Fibroblast of skin of left biceps (primary cell): ENCODE data around the gene RIMBP2.

Experiments used
- DNase-seq, 2 experiments: peaks; one replicate each; pipeline ENCODE4 v3.0.0-alpha.2; 2013; ENCODE audit warnings: low read depth in 2 of 2

RIMBP2 gene

DNA sequence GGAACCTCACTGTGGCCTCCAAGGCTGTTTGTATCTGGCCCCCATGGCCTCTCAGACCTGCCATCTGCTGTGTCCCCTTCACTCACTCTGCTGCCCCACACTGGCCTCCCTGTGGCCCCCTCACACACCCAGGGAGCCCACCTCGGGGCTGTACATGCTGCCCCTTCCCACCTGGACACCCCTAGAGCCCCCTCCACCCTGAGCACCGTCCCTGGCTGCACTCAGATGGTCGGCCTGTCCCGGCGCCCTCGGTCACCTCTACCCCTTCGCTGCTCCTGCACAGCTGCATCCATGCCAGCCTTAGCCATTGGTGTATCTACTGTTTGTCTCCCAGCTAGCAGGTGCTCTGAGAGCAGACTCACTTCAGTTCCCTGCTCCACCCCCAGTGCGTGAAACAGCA is 144.4 kb downstream of the RIMBP2 start:
- no peak for DNase-seq

DNA sequence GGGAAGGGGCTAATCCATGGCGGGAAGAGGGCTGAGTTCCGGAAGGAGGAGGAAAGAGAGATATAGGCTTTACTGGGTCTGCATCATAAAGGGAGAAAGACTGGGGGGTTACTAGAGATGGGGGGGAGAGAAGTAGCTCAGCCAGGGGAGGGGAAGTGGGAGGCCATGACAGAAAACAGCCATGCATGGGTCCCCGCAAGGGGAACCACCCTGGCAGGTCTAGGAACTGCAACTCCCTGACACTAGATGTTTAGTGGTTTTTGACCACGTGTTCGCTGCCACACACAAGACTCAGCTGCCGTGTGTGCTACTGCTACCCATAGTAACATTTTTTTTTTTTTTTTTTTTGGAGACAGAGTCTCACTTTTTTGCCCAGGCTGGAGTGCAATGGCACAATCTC is 145.0 kb downstream of the RIMBP2 start:
- no peak for DNase-seq

DNA sequence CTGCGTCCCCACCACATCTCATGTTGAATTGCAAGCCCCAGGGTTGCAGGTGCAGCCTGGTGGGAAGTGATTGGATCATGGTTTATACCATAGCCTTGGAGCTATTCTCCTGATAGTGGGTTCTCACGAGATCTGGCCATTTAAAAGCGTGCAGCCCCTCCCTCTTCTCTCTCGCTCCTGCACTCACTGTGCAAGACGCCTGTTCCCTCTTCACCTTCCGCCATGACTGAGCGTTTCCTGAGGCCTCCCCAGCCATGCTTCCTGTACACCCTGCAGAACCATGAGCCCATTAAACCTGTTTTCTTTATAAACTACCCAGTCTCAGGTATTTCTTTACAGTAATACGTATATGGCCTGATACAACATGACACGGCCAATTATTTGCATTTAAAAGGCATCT is 146.6 kb downstream of the RIMBP2 start:
- no peak for DNase-seq

DNA sequence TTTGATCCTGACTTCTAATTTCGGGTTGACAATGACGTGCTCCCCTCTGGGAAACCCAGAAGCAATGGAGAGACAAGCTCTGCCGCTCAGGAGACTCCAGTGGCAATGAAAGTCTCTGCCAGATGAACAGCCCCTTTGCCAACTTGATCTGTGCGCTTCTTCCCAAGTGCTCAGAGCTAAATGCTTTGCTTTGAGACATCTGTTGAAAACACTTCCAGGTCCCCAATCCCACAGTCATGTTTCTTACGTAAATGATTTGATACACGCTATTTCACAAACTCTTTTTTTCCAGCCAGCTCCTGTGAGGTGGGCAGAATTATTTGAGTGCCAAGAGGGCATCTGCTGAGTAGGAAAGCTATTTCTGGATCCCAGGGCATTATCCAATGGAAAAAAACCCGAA is 147.6 kb downstream of the RIMBP2 start:
- DNase-seq: no peak

DNA sequence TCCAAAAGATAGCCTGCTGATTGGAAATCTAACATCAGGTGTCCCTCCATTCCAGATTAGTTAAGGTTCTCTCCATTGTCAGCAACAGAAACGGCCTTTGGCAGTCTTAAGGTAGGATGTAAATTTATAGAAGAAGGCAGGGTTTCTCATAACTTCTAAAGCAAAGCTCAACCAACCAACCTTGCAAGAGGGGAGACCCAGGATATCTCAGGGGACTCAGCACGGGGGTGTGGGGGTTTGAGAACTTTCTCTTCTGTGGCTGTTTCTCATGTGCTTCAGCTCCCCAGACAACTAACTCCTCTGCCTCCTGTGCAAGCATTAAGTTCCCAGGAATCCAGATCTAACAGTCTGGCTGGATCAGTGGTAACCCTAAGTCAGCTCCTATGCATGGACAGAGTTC is 148.1 kb downstream of the RIMBP2 start:
- DNase-seq: no peak

DNA sequence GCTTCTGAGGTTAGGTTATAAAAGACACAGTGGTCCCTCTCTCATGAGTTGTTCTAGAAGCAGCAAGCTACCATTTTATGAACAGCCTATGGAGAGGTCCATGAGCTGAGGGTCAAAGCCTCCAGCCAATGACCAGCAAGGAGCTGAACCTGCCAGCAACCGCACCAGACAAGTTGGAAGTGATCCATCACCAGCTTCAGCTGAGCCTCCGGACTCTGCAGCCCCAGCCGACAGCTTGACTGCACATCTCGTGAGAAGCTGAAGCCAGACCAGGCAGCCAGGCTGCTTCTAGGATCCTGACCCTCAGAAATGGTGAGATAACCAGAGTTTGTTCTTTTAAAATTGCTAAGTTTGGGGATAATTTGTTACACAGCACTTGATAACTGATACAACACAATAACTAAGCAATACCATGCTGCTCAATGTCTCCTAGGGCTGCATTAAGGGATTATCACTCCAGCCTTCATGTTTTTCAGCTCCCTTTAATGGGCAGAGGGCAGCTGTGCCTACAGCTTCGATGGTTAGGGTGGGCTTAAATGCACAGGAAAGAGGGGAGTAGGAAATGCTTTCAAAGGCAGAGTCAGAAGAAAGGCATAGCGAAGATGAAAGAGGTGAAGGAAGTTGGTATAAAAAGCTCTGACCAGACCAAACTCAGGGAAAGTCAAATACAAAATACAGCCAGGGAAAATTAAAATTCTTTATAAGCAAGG is 149.5 kb downstream of the RIMBP2 start:
- DNase-seq: no peak

DNA sequence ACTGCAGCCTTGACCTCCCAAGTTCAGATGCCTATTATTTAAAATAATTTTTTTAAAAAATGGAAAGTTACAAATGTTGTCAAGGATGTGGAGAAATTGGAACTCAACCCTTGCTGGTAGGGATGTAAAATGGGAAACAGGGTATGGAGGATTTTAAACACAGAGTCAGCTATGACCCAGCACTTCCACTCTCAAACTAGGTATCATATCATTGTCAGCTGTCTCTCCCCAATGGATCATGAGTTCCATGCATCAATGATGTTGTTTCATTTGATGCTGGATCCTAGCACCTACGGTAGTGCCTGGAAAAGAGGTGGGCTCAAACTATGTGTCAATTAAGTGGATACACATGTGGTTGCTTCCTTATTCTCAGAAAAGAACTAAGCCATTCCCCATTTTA is 150.9 kb downstream of the RIMBP2 start:
- DNase-seq: no peak

DNA sequence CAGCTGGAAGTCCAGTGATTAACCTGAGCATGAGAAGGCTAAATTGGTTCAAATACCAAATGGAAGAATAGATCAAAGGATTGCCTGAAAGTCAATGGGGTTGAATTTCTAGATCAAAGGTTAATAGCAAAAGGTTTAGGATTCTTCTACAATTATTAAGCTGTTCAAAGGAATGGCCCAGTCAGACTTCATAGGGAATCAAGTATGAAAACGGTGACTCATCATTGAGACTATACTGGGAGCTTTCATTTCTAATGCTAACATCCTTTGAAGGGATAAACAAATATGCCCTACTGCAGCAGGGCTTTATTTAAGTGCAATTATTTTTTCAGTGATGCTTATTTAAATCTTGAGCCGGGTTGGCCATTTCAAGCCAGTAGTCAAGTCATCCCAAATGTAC is 152.8 kb downstream of the RIMBP2 start:
- no peak for DNase-seq

DNA sequence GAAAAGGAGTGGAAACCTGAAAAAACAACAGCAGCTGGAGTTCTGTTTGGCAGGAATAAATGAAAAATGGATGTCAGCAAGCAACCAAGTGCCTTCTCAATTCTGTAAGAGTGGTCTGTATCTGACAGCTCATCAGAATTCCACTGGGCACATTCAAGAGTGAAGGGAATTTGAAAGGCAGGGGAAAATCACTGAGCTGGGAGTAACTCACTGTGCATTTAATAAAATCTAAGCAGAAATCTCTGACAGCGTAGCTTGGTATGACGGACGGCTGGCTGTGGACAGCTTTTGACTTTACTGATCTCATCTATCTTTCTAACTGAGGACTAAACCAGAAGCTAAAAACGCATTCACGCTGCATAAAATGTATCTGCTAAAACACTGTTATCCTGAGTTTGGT is 153.4 kb downstream of the RIMBP2 start:
- DNase-seq: no peak

DNA sequence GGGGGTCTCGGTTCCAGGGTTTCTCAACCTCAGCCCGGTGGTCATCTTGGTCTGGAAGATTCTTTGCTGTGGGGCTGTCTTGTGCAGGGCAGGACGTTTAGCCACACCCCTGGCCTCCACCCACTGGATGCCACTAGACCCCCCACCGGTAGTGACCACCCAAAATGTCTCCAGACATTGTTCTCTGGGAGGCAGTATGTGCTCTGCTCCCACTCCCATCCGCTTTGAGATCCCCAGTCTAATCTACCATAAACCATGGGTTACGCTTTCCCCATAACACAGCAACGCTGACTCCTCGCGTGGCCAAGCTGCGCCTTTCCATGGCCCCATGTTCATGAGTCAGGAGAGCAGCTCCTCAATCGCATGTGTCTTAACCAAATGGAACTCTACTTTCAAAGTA is 155.8 kb downstream of the RIMBP2 start:
- DNase-seq: no peak

DNA sequence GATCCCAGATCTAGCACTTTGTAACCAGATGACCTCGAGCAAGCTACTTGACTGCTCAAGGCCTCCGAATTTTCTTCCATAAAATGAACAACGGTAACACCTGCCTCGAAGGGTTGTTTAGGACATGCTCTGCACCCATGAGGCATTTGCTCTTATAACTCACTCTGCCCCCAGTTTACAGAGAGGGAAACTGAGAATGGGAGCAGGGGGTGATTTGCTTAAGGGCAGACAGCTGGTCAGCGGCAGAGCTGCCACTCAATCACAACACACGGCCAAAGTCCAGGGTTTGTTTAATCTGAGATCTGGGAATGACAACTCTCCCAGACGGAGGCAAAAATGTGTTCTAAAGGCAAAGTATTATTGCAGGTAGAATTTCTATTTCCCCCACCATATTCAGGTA is 156.3 kb downstream of the RIMBP2 start:
- DNase-seq: no peak

DNA sequence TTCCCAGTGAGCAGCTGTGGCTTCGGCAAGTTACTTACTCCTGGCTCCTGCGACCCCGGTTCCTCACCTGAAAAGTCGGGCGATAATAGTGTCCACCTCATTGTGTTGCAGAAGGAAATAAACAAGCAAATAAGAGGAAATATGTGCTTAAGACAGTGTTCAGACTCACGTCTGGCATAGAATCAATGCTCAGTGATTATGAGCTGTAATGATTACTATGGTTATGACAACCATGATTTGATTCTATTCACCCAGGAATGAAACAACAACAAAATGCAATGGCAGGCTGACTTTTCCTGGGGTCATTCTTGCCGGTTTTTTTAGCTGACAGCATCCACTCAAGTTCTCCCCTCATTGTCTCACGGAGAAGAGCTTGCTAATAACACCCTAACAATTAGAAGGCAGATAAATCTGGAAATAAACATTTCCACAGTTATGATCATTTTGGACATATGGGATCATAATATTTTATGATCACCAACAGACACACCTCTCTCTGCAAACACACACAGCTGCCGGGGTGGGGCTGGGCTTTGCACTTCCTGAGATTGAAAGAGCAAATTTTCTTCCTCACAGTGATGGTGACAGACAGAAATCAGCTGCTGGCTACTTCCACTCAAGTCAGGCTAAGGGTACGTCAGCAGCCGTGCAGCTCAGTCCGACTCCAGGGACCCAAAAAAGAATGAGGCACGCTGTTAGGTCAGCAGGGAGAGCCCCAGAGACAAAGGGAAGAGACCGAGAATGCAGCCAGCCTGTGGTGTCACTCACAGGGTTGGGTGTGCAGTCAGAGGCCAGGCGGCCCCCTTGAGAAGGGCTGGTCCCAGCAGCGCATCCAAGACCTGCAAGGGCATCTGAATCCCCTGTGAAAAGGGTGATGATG is 158.0 kb downstream of the RIMBP2 start:
- no peak for DNase-seq

DNA sequence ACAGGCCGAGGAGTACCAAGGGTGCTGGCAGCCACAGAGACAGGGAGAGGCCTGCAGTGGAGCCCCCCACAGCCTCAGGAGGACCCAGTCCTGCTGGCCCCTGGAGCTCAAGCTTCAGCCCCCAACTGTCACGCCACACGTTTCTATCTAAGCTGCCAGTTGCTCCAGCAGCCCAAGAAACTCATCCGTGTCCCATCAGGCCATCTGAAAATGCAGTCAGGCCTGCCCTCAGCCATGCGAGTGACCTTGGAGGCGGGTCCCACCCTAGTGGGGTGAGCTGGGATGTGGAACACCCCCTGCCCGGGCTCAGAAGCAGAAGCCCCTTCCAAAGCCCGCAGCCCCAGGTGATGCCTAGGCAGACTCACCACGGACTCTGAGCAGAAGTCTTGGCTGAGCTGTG is 158.9 kb downstream of the RIMBP2 start:
- no peak for DNase-seq

DNA sequence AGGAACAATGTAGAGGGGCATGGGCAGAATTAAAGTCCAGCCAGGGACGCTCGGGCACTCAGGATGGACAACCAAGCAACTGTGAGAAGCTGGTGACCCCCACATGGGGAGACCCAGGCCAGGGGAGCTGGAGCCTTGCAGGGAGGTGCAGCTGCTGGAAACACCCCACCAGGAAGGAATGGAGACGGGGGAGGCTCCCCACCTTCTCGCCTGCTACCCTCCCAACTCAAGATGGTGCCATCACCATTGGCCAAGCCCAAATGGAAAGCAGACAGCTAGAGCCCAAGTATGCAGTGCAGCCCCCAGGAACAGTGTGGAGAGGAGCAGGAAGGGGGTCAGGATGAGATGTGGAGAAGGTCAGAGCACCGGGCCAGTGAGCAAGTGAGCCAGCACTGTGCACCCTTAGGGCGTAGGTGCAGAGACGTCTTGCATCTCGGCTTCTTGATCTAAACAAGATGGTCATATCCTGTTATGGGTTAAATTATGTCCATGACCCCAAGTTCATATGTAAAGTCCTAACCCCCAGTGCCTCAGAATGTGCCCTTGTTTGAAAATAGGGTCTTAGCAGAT is 159.5 kb downstream of the RIMBP2 start:
- DNase-seq: no peak

DNA sequence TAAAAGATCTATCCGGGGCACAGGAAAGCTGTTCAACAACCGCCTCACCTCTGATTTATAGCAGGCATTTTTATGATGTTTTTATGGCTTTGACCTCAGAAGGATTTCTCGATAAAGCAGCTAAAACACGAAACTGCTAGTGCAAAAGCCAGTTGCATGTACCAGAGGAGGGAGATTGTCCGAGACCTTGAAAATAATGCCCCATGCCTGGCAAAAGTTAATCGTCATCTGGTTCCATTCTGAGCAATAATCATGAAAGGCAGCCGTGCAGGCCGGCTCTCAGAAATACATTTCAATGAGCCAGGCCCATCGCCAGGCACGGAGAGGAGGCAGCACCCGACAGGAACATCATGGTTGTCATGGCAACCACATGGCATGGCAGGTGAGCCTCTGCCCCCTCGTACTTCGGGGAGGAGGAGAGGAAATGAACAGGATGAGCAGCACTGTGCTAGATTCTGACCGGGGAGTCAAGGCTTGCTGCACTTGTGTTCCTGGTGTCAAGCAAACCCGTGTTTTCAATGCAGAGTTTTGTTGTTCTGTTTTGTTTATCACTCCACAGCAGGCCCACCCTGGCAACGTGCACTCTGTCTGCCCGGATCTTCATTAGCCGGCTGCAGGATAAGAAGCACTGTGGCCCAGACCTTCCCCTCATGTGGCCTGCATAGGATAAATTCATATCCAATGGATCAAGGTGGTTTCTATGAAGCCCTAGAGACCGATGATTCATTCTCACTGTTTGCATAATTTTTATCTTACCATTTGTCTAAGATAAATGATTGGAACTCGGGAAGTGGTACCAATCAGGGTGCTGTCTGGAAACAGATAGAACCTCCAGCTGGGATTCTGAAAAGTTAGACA is 160.2 kb downstream of the RIMBP2 start:
- DNase-seq: no peak

DNA sequence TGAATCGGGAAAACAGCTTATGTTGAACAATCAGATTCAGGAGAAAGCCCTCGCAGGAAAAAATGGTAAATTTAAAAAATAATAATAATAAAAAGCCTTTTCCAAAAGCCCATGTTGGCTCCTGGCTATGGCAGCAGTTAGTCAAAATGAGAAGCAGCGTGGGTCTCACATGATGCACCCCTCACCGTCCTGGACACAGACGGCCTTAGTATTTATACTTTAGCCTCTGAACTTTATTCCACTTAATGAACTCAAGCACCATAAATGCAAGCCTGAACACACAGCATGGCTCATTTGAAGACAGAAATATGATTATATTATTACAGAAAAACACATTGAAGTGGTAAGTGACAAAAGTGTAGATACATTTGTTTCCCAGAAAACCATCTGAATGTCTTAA is 160.9 kb downstream of the RIMBP2 start:
- DNase-seq: no peak

DNA sequence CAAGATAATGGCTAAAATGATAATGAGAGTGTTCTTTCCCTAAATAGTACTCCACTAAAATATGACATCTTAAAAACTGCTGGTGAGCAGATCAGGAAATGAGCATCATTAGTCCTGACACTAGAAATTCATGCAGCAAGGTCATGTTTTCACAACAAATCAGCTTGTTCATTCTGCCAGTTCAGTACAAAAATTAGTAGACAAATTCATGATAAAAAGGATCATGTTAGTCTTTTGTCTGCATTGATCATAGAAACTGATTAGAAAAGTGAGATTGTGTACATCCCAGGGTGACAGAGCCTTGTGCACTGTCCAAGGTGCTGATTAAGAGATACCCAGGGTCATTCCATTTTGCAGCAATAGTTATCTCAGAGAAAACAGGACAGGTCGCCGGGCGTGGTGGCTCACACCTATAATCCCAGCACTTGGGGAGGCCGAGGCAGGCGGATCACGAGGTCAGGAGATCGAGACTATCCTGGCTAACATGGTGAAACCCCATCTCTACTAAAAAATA is 163.6 kb downstream of the RIMBP2 start:
- no peak for DNase-seq

DNA sequence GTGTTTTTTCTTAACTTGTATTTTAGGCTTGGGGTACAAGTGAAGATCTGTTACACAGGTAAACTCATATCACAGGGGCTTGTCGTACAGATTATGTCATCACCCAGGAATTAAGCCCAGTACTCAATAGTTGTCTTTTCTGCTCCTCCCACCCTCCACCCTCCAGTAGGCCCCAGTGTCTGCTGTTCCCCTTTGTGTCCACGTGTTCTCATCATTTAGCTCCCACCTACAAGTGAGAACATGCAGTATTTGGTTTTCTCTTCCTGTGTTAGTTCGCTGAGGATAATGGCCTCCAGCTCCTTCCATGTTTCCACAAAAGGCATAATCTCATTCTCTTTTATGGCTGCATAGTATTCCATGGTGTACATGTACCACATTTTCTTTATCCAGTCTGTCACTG is 166.7 kb downstream of the RIMBP2 start:
- DNase-seq: no peak

DNA sequence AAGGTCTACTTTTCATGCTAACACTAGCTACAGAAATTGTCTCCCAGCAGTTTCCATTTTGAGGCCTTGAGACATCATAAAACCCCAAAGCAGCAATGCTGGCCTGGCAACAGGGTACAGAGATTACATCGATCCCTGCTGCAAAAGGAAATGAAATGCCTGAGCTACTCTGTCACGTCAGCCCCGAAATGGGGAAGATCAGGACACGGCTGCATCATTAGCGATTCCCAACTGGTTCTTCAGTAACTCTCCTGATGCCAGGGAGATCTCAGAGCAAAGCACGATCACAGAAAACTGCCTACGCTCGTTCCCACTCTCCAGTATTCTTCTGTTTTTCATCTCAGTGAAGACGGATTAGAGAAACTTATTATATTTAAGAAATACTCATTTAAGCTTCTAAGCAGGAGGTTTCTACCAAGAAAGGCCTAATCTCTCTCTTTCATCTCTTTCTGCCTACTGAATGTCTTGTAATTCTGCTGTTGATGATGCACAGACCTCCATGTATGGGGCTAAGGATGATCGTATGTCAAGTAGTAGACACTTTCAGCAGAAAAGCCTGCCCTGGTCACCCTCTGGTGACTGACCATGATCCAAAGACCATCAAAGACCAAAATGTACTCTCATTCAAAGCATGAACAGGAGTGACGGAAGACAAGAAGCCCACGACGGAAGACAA is 168.5 kb downstream of the RIMBP2 start:
- no peak for DNase-seq

DNA sequence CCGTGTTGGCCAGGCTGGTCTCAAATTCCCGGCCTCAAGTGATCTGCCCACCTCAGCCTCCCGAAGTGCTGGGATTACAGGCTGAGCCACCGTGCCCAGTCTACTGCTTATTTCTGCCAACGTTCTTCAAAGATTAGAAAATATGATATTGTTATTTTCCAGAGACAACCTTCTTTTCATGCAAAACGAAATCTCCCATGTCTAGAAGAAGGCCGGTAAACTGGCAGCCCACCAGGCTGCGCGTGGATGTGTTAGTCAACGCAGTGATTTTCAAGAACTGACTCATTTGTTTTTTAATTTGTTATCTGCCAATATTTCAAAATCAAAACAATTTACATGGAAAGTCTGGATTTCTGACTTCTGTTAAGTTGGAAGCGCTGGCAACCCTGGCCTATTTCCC is 169.6 kb downstream of the RIMBP2 start:
- DNase-seq: no peak

DNA sequence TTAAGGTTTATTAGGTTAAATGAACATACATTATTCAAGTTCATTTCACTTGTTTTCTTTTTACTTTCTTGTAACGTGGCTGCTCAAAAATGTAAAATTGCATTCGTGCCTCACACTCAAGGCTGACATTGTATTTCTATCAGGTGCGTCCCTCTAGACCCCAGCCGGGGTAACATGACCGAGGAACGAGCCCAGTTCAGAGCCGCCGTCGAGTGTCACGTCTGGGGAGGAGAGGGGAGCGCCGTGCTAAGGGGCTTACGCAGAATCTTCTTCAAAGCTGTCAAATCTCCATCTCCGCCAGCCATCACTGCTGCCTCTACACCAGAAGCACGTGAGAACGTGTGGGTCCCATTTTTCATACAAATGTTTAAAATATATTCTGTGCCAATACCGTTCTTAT is 170.6 kb downstream of the RIMBP2 start:
- DNase-seq: no peak
